Mesothelial cell of epicardium (in vitro differentiated cells): ENCODE measurements around the gene NHP2. TPM values are rescaled to one million over a fixed set of nuclear protein-coding genes. Genes with fewer than 3 reads are reported as not detected.
A peak's percentile ranks its signal among the peaks of the same experiment; 100 is the strongest.

Source experiments
- DNase-seq, 2 experiments: peaks; one replicate each; pipeline ENCODE4 v3.0.0; 2021; ENCODE audit warnings: low spot score in 2 of 2; ENCODE audit not compliant: unreplicated experiment in 2 of 2
- H3K27ac Mint-ChIP-seq: 2 replicates; pipeline ENCODE4 v1.8.0; 2021; ENCODE audit warnings: mixed read lengths
- H3K27me3 Mint-ChIP-seq: 2 replicates; pipeline ENCODE4 v1.8.0; 2021; ENCODE audit warnings: low read depth, mixed read lengths
- H3K36me3 Mint-ChIP-seq: 2 replicates; pipeline ENCODE4 v1.8.0; 2021; ENCODE audit warnings: mixed read lengths
- H3K4me1 Mint-ChIP-seq: 2 replicates; pipeline ENCODE4 v1.8.0; 2021; ENCODE audit warnings: mixed read lengths
- H3K4me3 Mint-ChIP-seq: 2 replicates; pipeline ENCODE4 v1.8.0; 2021; ENCODE audit warnings: mild to moderate bottlenecking, moderate library complexity, mixed read lengths
- H3K9me3 Mint-ChIP-seq: 2 replicates; pipeline ENCODE4 v1.8.0; 2021; ENCODE audit warnings: mixed read lengths
- total RNA-seq: library from RNA; stranded (reverse); gene quantifications from 3 replicates; pipeline ENCODE4 v1.2.1, GENCODE V29; 2021
- TF ChIP-seq, protein P1 (sequence below): fragments of 200-600 bp; sonication (generic); IDR thresholded peaks from one replicate; pipeline ENCODE4 v1.5.0; 2021; ENCODE audit warnings: antibody characterized with exemption; ENCODE audit not compliant: unreplicated experiment

Gene NHP2
- total RNA-seq, 1 donor from 2014 or later: 116 TPM

DNA sequence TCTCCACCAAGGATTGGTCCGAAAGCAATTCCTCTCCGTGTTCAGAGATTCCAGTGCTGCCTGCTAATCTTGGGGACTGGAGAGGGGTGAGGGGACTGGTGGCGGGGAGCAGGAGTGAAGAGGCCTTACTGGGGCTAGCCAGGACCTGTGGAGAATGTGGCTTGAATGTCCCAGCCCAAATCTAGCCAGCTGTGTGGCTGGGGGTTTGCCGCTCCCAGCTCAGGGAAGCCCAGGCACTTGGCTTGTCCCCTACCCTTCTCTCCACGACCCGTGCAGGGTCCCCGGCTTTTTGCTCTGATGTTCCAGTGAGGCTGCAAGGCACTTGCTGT lies 37.9 kb downstream of the NHP2 start:
- Mint-ChIP-seq H3K27me3 (peaks cover 22% of the 10 kb centered on the region), H3K4me1 (peaks cover 31% of the 10 kb centered on the region), H3K27ac (no peak overlapping the region), H3K36me3 (no peaks in the 10 kb centered on the region), H3K4me3 (peak overlapping the region; percentile 34), H3K9me3 (no peaks in the 10 kb centered on the region)
- TF ChIP-seq, protein P1, sequence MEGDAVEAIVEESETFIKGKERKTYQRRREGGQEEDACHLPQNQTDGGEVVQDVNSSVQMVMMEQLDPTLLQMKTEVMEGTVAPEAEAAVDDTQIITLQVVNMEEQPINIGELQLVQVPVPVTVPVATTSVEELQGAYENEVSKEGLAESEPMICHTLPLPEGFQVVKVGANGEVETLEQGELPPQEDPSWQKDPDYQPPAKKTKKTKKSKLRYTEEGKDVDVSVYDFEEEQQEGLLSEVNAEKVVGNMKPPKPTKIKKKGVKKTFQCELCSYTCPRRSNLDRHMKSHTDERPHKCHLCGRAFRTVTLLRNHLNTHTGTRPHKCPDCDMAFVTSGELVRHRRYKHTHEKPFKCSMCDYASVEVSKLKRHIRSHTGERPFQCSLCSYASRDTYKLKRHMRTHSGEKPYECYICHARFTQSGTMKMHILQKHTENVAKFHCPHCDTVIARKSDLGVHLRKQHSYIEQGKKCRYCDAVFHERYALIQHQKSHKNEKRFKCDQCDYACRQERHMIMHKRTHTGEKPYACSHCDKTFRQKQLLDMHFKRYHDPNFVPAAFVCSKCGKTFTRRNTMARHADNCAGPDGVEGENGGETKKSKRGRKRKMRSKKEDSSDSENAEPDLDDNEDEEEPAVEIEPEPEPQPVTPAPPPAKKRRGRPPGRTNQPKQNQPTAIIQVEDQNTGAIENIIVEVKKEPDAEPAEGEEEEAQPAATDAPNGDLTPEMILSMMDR: no peak
- DNase-seq: no peak

DNA sequence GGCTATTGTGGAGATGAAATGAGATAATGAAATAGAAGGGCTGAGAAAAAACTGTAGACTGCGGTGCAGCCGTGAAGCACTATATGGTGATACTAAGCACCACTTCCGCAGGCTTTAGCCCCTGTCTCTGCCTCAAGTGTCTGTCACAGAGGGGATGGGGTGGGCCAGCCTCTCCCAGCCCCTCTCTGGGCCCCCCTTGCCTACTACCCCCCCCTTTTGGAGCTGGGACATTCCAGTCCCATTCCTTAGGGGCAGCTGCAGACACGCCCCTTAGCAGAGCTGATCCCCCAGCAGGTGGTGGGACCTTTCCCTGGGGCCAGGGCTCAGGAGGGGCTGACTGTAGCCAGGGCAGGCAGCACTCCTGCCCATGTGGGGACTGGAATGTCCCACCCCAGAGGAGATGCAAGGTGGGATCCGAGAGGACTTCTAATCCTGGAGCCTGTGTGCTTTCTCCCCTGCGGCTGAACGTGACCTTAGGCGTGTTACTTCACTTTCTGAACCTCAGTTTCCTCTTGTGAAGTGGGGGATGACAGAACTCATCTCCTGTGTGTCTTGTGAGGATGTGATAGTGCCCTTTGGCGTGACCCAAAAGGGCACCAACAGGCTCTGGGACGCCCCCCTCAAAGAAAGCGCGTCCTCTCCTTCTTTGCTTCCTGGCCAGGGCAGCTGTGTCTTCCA lies 38.4 kb downstream of the NHP2 start:
- TF ChIP-seq, protein P1: no peak
- no peak overlapping the region for H3K27ac Mint-ChIP-seq
- peaks cover 30% of the 10 kb centered on the region for H3K4me1 Mint-ChIP-seq
- no peak for DNase-seq
- H3K9me3 Mint-ChIP-seq: no peaks in the 10 kb centered on the region
- peak overlapping the region; percentile 79 for H3K4me3 Mint-ChIP-seq
- peaks cover 22% of the 10 kb centered on the region for H3K27me3 Mint-ChIP-seq
- no peaks in the 10 kb centered on the region for H3K36me3 Mint-ChIP-seq

DNA sequence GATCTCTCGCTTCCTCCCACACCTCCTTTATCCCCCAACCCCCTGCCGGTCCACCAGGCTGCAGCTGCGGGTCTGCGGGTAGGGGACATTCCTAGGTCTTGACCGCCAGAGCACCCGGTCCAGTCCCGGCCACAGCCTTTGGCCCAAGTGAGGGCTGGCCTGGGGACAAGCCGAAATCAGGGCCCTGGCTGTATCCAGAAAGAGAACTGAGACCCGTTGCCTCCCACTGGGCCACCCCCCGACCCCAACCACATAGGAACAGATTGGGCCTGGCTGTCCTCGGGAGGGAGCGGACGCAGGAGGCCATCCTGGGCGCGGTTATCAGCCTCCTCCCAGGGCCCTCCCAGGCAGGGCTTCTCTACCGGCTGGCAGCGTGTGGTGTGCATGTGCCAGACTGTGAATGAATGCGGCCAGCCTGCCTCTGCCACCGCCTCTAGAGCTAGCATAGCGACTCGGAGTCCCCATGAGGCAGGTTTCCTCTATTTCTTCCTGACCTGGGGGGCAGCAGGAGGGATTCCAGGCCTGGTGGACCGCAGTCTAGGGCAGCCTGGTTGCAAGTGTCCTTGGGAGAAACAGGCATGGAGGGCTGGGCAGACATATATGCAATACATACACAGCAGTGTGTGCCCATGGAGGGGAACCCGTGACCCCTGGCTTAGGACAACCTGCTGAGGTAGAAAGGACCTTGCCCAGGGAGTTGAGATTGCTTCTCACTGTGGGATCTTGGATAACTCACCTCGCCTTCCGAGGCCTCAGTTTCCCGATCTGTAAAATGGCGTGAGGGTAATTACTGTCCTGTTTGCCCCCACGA lies 39.2 kb downstream of the NHP2 start:
- Mint-ChIP-seq H3K27me3 (peaks cover 22% of the 10 kb centered on the region), H3K4me3 (peak overlapping the region; percentile 79), H3K36me3 (no peaks in the 10 kb centered on the region), H3K9me3 (no peaks in the 10 kb centered on the region), H3K4me1 (peaks cover 30% of the 10 kb centered on the region), H3K27ac (peak overlapping the region; percentile 67)
- TF ChIP-seq, protein P1: no peak
- DNase-seq: no peak

DNA sequence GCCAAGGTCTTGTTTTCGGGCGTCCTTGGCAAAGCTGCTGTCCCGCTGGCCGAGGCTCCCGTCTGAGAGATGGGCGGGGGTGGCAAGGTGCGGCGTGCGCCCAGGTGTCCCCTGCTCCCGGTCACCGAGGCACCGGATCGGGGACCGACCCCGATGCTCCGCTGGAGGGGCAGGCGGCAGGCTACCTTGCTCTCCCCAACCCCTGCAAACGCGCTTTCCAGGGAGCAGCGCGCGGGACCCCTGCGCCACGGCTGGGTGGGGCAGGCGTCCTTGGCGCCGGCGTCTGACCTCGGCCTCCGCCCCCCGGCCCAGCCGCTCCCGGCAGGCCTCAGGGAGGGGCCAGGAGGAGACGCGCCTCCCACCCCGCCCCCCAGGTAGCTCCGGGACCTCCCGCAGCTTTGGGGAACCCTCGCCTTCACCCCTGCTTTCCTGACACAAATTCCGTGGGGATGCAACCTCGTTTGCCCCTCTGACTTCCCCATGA lies 39.8 kb downstream of the NHP2 start:
- Mint-ChIP-seq H3K27ac (peak overlapping the region; percentile 67), H3K27me3 (peaks cover 22% of the 10 kb centered on the region)
- TF ChIP-seq, protein P1: no peak

DNA sequence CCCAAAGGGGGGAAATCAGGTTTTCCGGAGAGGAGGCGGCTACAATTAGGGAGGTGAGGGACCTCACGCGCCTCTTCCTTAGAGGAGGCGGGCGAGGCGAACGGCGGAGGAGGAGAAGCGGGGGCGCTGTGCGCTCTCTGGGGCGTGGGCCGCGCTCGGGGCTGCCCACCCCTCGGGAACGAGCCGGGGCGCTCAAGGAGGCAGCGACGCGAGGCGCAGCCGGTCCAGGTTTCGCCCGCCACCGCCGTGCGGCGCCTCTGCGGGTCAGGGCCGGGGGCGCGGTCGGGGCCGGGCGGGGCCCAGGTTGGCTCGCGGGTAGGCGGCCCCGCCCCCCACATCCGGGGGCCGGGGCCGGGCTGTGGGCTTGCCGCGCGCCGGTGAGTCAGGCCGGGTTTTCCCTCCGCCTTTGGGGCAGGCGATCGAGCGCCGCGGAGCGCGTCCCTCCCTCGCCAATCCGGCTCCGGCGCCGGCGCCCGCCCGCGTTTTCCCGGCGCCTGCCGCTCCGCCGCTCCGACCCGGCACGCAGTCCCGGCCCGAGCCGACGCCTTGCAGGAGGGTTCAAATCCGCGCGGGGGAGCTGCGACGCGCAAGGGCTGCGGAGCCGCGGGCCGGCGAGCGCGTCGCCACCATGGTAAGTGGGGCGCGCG lies 40.4 kb downstream of the NHP2 start, which contains the start of gene N4BP3:
N4BP3 (plus strand) TSS at position 392 of the 647 bp plus-strand sequence. CDS start 6,052 bp downstream, outside the sequence.
- no peaks in the 10 kb centered on the region for H3K9me3 Mint-ChIP-seq
- DNase-seq: peak; percentile 67 to 75
- H3K36me3 Mint-ChIP-seq: no peaks in the 10 kb centered on the region
- H3K4me3 Mint-ChIP-seq: peak within 1 kb of the TSS; percentile 79
- TF ChIP-seq, protein P1: no peak
- H3K27me3 Mint-ChIP-seq: peaks cover 22% of the 10 kb centered on the region
- H3K27ac Mint-ChIP-seq: peak within 1 kb of the TSS; percentile 67
- H3K4me1 Mint-ChIP-seq: peaks cover 32% of the 10 kb centered on the region

More for the DNA sequence above, 39.8 kb downstream of the NHP2 start:
- Mint-ChIP-seq H3K4me1 (peaks cover 30% of the 10 kb centered on the region), H3K36me3 (no peaks in the 10 kb centered on the region), H3K9me3 (no peaks in the 10 kb centered on the region), H3K4me3 (peak overlapping the region; percentile 79)
- DNase-seq: no peak
